ENCODE results near the gene MT1B.

MT1B gene

DNA sequence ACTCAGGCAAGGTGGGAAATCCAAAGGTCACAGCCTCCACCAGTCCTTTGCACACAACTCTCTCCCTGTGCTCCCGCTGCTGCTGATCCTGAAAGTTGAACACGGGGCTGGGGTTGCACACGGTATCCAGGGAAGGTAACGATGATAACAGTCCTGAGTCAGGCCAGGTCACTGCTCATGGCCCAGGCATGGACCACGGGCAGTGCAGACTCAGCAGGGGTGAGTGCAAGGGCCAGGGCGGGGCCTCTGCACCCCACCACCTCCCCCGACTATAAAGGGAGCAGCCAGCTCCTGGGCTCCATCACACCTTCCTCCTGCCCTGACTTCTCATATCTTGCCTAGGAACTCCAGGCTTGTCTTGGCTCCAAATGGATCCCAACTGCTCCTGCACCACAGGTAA is at the start of gene MT1B:
Gene MT1B (plus strand): TSS at position 301 of the 400 bp plus-strand sequence. CDS start 68 bp downstream, at position 369.
- DNase-seq, result no peak

DNA sequence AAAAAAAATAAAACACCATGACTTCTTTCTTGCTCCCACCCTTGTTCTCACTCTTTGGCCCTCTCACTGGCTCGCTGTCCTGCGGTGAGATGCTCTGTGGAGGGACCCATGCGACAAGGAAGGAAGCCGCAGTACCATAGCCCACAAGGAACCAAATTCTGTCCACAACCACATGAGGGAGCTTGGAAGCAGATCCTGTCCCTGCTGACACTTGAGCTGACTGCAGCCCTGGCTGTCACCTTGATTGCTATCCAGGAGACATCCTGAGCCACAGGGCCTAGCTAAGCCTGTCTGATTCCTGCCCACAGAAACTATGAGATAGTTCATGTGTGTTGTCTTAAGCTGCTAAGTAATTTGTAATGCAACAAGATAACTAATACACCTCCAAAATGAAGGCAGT is 48.1 kb upstream of the MT1B start:
- no peak for DNase-seq

DNA sequence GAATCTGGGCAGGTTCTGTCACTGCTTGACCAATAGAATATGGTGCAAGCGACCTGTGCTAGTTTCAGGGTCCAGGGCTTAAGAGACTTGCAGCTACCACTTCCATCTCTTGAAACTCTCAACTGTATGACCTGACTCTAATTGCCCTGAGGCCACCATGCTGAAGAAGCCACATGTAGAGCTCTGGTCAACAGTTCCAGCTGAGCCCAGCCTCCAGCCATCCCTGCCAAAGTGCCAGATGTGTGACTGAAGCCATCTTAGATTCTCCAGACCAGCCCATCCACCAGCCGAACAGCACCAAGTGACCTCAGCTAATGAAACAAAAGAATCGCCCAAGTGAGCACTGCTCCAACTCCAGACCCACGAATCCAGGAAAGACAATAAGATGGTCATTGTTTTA is 46.7 kb upstream of the MT1B start:
- DNase-seq, result no peak

- DNase-seq, result no peak
These were observed 46.2 kb upstream of the MT1B start for GRCh38 chr16:56605475-56605874.

DNA sequence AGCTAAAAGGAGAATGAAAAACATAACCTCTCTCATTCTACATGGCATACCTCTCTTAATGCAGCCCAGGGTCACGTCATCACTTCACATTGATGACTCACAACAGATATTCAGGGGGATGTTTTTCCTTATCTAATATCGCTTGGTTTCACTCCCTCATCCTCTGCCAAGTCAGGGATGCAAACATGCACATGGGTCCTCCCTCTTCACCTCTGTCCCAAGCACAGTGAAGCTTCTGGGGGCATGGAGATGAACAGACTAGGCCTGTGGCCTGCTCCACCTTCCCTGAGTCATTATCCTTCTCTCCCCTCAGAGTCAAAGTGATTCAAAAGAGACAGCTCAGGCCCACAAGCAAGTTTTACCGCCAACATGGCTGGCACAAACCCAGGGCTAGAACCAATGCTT is 45.6 kb upstream of the MT1B start:
- DNase-seq, result peak; percentile 57

GRCh38 chr16:56606476-56607108 is 45.1 kb upstream of the MT1B start:
- DNase-seq, result no peak

DNA sequence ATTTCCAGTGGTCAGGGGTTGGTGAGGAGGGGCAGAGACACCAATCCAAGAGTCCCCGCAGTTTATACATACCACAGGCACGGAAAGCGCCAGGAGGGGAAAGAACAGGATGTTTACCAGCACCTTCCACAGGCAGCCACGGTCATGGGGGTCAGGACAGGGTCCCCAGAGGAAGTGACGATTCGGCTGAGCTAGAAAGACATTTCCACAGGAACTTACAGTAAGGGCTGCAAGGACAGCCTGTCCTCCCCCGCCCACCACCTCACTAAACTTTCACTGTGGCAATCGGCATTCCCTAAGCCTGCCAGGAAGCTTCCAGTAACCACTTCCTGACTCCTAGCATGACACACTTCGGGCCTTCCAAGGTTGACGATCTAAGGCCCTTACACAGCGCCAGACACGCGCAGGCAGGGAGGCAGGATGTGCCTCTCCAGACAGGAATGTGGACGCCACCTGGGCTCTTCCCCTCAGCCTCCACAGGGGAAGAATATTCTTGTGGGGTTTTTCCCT is 44.5 kb upstream of the MT1B start:
- DNase-seq, result peak; percentile 60

- no peak for DNase-seq
These were observed 44.0 kb upstream of the MT1B start for GRCh38 chr16:56607675-56608042.

GRCh38 chr16:56608043-56608875 is 43.4 kb upstream of the MT1B start, which contains the start of gene MT2A:
Gene MT2A, plus strand, starts transcription at chr16:56608584. Its CDS starts 72 bp downstream, at chr16:56608656.
- peak; percentile 95 for DNase-seq

DNA sequence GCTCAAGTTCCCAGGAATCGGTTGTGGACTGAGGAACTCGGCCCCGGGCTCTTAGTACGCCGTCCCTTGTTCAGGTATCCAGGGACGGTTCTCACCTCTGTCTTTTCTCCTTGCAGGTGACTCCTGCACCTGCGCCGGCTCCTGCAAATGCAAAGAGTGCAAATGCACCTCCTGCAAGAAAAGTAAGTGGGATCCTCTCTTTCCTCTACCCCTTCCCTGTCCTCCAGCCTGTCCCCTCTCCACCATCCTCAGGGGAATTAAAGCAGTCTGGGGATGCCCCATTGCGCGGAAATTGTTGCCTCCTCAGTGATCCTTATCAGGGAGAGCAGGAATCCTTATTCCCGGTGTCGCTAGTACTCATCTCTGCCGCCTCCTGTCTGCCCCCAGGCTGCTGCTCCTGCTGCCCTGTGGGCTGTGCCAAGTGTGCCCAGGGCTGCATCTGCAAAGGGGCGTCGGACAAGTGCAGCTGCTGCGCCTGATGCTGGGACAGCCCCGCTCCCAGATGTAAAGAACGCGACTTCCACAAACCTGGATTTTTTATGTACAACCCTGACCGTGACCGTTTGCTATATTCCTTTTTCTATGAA is 42.7 kb upstream of the MT1B start:
- DNase-seq, result peak; percentile 66

GRCh38 chr16:56609463-56609921 is 42.2 kb upstream of the MT1B start:
- peak; percentile 87 for DNase-seq

- DNase-seq, result peak; percentile 89
These were observed 41.6 kb upstream of the MT1B start for GRCh38 chr16:56610017-56610608.

- no peak for DNase-seq
These were observed 41.0 kb upstream of the MT1B start for GRCh38 chr16:56610609-56611111.

DNA sequence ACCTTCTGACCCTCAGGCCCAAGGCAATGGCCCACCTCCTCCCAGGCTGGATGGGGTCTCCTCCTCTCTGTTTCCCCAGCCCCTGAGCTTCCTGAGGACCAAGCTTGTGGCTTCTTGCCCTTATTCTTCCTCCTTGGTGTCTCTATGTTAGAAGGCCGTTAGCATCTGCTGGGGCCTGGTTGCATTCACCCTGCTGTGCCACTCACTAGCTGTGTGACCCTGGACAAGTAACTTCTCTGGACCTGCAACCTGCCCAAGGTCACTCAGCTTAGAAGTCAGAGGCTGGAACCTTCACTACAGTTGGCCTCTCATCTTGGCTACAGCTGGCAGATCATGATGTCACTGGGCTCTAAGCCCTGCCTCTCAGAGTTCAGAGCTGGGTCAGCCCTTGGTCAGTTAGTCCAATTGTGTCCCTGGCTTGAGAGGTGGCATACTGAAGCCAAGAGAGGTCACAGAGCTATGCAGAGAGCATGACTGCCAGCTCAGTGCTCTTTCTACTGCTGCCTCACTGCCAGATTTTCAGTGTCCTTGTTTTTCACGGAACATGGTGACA is 40.3 kb upstream of the MT1B start:
- DNase-seq, result no peak

DNA sequence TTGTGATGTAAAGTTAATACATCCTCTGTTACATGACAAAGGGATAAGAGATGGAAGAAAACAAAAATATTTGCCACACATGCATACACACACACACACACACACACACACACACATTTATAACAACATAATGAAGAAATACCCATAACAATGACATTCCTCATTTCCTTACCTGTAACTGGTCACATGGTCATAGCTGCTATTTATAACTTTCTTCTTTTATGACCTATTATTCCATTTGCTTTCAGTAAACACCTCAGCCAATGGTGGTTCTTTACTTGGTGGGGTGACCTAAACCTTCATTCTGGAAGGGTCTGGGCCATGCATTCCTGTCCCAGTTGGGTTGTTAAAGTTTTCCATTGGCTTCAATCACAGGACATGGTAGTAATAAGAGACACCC is 38.0 kb upstream of the MT1B start:
- no peak for DNase-seq

DNA sequence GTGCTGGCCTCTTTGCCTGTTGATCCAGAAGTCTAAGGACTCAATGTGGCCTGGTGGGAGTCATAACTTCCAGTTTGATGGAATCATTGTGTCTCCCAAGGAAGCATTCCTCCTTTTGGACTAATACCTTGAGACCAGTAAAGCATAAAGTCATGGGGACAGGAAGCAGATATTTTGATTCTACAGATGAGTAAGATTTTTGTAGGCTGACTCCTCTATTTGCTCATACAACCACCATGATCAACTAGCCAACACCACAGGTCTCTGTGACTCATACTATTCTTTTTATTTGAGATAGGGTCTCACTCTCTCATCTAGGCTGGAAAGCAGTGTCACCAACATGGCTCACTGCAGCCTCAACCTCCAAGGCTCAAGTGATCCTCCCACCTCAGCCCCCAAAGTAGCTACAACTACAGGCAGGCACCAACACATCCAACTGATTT is 37.1 kb upstream of the MT1B start:
- no peak for DNase-seq

- DNase-seq, result no peak
These were observed 36.3 kb upstream of the MT1B start for GRCh38 chr16:56615353-56615752.

DNA sequence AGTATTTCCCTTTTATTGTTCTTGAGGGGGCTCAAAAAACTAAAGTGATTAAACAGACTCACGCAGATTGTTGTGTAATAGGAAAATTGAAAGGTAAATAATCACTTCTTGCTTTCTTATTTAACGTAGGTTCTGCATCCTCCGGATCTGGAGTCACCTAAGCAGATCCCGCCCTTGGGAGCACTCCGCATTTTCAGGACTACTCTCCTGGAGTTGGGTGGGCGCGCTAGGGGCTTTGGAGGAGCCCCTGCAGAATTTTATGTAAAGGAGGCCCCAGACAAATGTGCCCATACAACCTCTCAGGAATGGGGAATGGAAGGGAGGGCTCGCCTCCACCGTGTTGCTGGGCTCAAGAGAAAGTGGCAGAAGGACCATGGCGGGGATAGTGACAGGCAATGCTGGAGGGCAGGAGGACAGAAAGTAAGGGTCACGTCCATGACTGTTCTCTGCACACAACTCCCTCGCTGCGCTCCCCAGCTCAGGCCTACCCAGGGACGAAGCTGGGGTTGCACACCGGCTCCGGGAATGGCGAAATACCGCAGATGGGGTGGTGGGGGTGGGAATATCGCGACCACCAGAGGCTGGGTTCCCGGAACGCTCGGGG is 35.0 kb upstream of the MT1B start:
- no peak for DNase-seq

- DNase-seq, result peak; percentile 85
These were observed 34.2 kb upstream of the MT1B start for GRCh38 chr16:56617212-56618085.

- no peak for DNase-seq
These were observed 33.5 kb upstream of the MT1B start for GRCh38 chr16:56618138-56618537.

- no peak for DNase-seq
These were observed 31.3 kb upstream of the MT1B start for GRCh38 chr16:56620339-56620897.

Measured in activated effector memory CD4-positive, alpha-beta T cell treated with anti-CD3 and anti-CD28 coated beads, Interleukin-2, amount 50 U/mL, for 16 hours (primary cell).